Muscle layer of colon (tissue), 2 donors: Measurements from ENCODE around the gene KAT6B.
"Not testable (repeated sequence)": the region's sequence is repeated elsewhere in the genome, so short reads cannot be mapped to it uniquely, and the experiment has no call there.

Experiments used
- H3K27ac ChIP-seq: one replicate; pipeline ENCODE4 v1.7.0; 2013; ENCODE audit warnings: low read depth, mild to moderate bottlenecking, low read length, moderate library complexity
- H3K27me3 ChIP-seq, 2 donors: one replicate each; pipeline ENCODE4 v1.7.0; 2013; ENCODE audit warnings: low read length in 2 of 2, mild to moderate bottlenecking in 2 of 2; ENCODE audit not compliant: insufficient read depth in 2 of 2, control insufficient read depth in 1 of 2
- H3K36me3 ChIP-seq: one replicate; pipeline ENCODE4 v1.7.0; 2013; ENCODE audit warnings: mild to moderate bottlenecking, low read length; ENCODE audit not compliant: insufficient read depth
- H3K4me1 ChIP-seq: one replicate; pipeline ENCODE4 v1.7.0; 2013; ENCODE audit warnings: mild to moderate bottlenecking, low read length; ENCODE audit not compliant: insufficient read depth
- H3K4me3 ChIP-seq, 2 donors: one replicate each; pipeline ENCODE4 v1.7.0; 2013; ENCODE audit warnings: low read length in 2 of 2, low read depth in 1 of 2, mild to moderate bottlenecking in 1 of 2, moderate library complexity in 1 of 2
- H3K9ac ChIP-seq: one replicate; pipeline ENCODE4 v1.7.0; 2013; ENCODE audit warnings: low read length
- H3K9me3 ChIP-seq: one replicate; pipeline ENCODE4 v1.7.0; 2013; ENCODE audit warnings: mild to moderate bottlenecking, low read length
- donor health status: abdominal sarcoma.
- donor health status: Adenocarcinoma of cecum.

KAT6B gene

GRCh38 chr10:74892839-74893238 lies 66.4 kb downstream of the KAT6B start:
- Histone ChIP-seq H3K27ac (no peak overlapping the region), H3K4me3 (no peak overlapping the region)

GRCh38 chr10:74893329-74893728 lies 66.9 kb downstream of the KAT6B start:
- not testable (repeated sequence) for H3K36me3 ChIP-seq, H3K27me3 ChIP-seq, H3K27ac ChIP-seq, H3K4me3 ChIP-seq, H3K9me3 ChIP-seq, H3K9ac ChIP-seq
- peaks cover 29% of the 10 kb centered on the region for H3K4me1 ChIP-seq

More at GRCh38 chr10:74892839-74893238, 66.4 kb downstream of the KAT6B start:
- H3K9ac ChIP-seq, result no peak overlapping the region
- H3K4me1 ChIP-seq, result peaks cover 27% of the 10 kb centered on the region
- no peaks in the 10 kb centered on the region for H3K27me3 ChIP-seq
- H3K36me3 ChIP-seq, result no peaks in the 10 kb centered on the region
- no peaks in the 10 kb centered on the region for H3K9me3 ChIP-seq

GRCh38 chr10:74896788-74897527 lies 70.6 kb downstream of the KAT6B start:
- Histone ChIP-seq H3K4me3 (no peak overlapping the region), H3K27ac (no peak overlapping the region), H3K27me3 (no peaks in the 10 kb centered on the region), H3K4me1 (peaks cover 28% of the 10 kb centered on the region), H3K36me3 (no peaks in the 10 kb centered on the region), H3K9me3 (no peaks in the 10 kb centered on the region), H3K9ac (no peak overlapping the region)

- peaks cover 28% of the 10 kb centered on the region for H3K4me1 ChIP-seq
- no peak overlapping the region for H3K27ac ChIP-seq
Measured at GRCh38 chr10:74898201-74898976, 72.0 kb downstream of the KAT6B start.

GRCh38 chr10:74900297-74900696 lies 73.9 kb downstream of the KAT6B start:
- H3K9me3 ChIP-seq, result no peaks in the 10 kb centered on the region
- H3K27me3 ChIP-seq, result no peaks in the 10 kb centered on the region
- no peak overlapping the region for H3K4me3 ChIP-seq
- H3K4me1 ChIP-seq, result peaks cover 44% of the 10 kb centered on the region
- H3K9ac ChIP-seq, result no peak overlapping the region
- H3K27ac ChIP-seq, result no peak overlapping the region
- no peaks in the 10 kb centered on the region for H3K36me3 ChIP-seq

More at GRCh38 chr10:74898201-74898976, 72.0 kb downstream of the KAT6B start:
- H3K9ac ChIP-seq, result no peak overlapping the region
- no peak overlapping the region for H3K4me3 ChIP-seq
- H3K9me3 ChIP-seq, result no peaks in the 10 kb centered on the region
- H3K36me3 ChIP-seq, result no peaks in the 10 kb centered on the region
- H3K27me3 ChIP-seq, result no peaks in the 10 kb centered on the region

- Histone ChIP-seq H3K4me1 (peaks cover 51% of the 10 kb centered on the region), H3K4me3 (no peak overlapping the region), H3K27me3 (no peaks in the 10 kb centered on the region), H3K27ac (no peak overlapping the region), H3K9ac (no peak overlapping the region), H3K9me3 (no peaks in the 10 kb centered on the region), H3K36me3 (no peaks in the 10 kb centered on the region)
Measured at GRCh38 chr10:74901301-74901700, 74.9 kb downstream of the KAT6B start.

- H3K27ac ChIP-seq, result no peak overlapping the region
- no peaks in the 10 kb centered on the region for H3K9me3 ChIP-seq
- peaks cover 54% of the 10 kb centered on the region for H3K4me1 ChIP-seq
- no peaks in the 10 kb centered on the region for H3K27me3 ChIP-seq
- H3K9ac ChIP-seq, result no peak overlapping the region
- H3K4me3 ChIP-seq, result no peak overlapping the region
- no peaks in the 10 kb centered on the region for H3K36me3 ChIP-seq
Measured at GRCh38 chr10:74901867-74902450, 75.6 kb downstream of the KAT6B start.

- Histone ChIP-seq H3K9me3 (no peaks in the 10 kb centered on the region), H3K27ac (no peak overlapping the region), H3K4me1 (peaks cover 46% of the 10 kb centered on the region), H3K36me3 (no peaks in the 10 kb centered on the region), H3K4me3 (no peak overlapping the region), H3K27me3 (no peaks in the 10 kb centered on the region), H3K9ac (no peak overlapping the region)
Measured at GRCh38 chr10:74903491-74903890, 77.1 kb downstream of the KAT6B start.

GRCh38 chr10:74906611-74907198 lies 80.3 kb downstream of the KAT6B start:
- Histone ChIP-seq H3K9ac (no peak overlapping the region), H3K9me3 (no peaks in the 10 kb centered on the region), H3K36me3 (no peaks in the 10 kb centered on the region), H3K27ac (no peak overlapping the region), H3K4me1 (peaks cover 46% of the 10 kb centered on the region), H3K27me3 (no peaks in the 10 kb centered on the region), H3K4me3 (no peak overlapping the region)

GRCh38 chr10:74909670-74910069 lies 83.3 kb downstream of the KAT6B start:
- H3K4me1 ChIP-seq, result peaks cover 41% of the 10 kb centered on the region
- no peaks in the 10 kb centered on the region for H3K27me3 ChIP-seq
- no peaks in the 10 kb centered on the region for H3K36me3 ChIP-seq
- H3K27ac ChIP-seq, result no peak overlapping the region
- no peaks in the 10 kb centered on the region for H3K9me3 ChIP-seq
- H3K4me3 ChIP-seq, result no peak overlapping the region
- H3K9ac ChIP-seq, result no peak overlapping the region

- H3K4me1 ChIP-seq, result peaks cover 35% of the 10 kb centered on the region
- no peaks in the 10 kb centered on the region for H3K27me3 ChIP-seq
- no peaks in the 10 kb centered on the region for H3K9me3 ChIP-seq
- no peaks in the 10 kb centered on the region for H3K36me3 ChIP-seq
- no peak overlapping the region for H3K4me3 ChIP-seq
- no peak overlapping the region for H3K27ac ChIP-seq
- H3K9ac ChIP-seq, result no peak overlapping the region
Measured at GRCh38 chr10:74910241-74910975, 84.0 kb downstream of the KAT6B start.
